Activated T-helper 1 cell treated with anti-CD3 and anti-CD28 coated beads, Interleukin-12 subunit alpha, Interleukin-12 subunit beta, Interleukin-2, Interleukin-4 antibody, amounts not matched to agents 30 ng/mL and 10 ng/mL and 1 ng/mL, durations not matched to agents 14 hours and 24 hours and 36 hours (primary cell): ENCODE data around the gene TTLL5. TPM values are rescaled to one million over a fixed set of nuclear protein-coding genes. Genes with fewer than 3 reads are reported as not detected.

Experiments used
- DNase-seq: peaks from one replicate; pipeline ENCODE4 v3.0.0; 2021; ENCODE audit warnings: low spot score
- H3K27ac Mint-ChIP-seq: one replicate; pipeline ENCODE4 v1.8.0; 2021; ENCODE audit warnings: mild to moderate bottlenecking, mixed read lengths
- H3K27me3 Mint-ChIP-seq: one replicate; pipeline ENCODE4 v1.8.0; 2022; ENCODE audit warnings: mild to moderate bottlenecking, moderate library complexity, mixed read lengths; ENCODE audit not compliant: insufficient read depth
- H3K36me3 Mint-ChIP-seq: one replicate; pipeline ENCODE4 v1.8.0; 2021; ENCODE audit warnings: low read depth, mixed read lengths
- H3K4me1 Mint-ChIP-seq: one replicate; pipeline ENCODE4 v1.8.0; 2021; ENCODE audit warnings: low read depth, mixed read lengths
- H3K4me3 Mint-ChIP-seq: one replicate; pipeline ENCODE4 v1.8.0; 2021; ENCODE audit warnings: mild to moderate bottlenecking, moderate library complexity, mixed read lengths
- H3K9me3 Mint-ChIP-seq: one replicate; pipeline ENCODE4 v1.8.0; 2021; ENCODE audit warnings: mixed read lengths
- intact Hi-C: fragments of 100-400 bp; cut with micrococcal nuclease; formaldehyde crosslinking; loops from one replicate; pipeline ENCODE4 v1.15.1; 2024
- total RNA-seq: library from RNA; stranded (reverse); gene quantifications from 2 replicates; pipeline ENCODE4 v1.2.3, GENCODE V29; 2022

TTLL5 gene
- total RNA-seq, 1 donor from 2014 or later: 36.2 TPM

GRCh38 chr14:75826599-75826998, 165.6 kb downstream of the TTLL5 start:
- intact Hi-C loops: no loop called here
- no peak overlapping the region for H3K4me3 Mint-ChIP-seq
- H3K9me3 Mint-ChIP-seq: no peaks in the 10 kb centered on the region
- no peak for DNase-seq
- peaks cover 7% of the 10 kb centered on the region for H3K36me3 Mint-ChIP-seq
- H3K27me3 Mint-ChIP-seq: no peaks in the 10 kb centered on the region
- no peak overlapping the region for H3K27ac Mint-ChIP-seq
- peaks cover 29% of the 10 kb centered on the region for H3K4me1 Mint-ChIP-seq

GRCh38 chr14:75827331-75827730, 166.3 kb downstream of the TTLL5 start:
- peaks cover 7% of the 10 kb centered on the region for H3K36me3 Mint-ChIP-seq
- no peak for DNase-seq
- H3K27me3 Mint-ChIP-seq: no peaks in the 10 kb centered on the region
- H3K9me3 Mint-ChIP-seq: no peaks in the 10 kb centered on the region
- no peak overlapping the region for H3K27ac Mint-ChIP-seq
- no peak overlapping the region for H3K4me3 Mint-ChIP-seq
- H3K4me1 Mint-ChIP-seq: peaks cover 36% of the 10 kb centered on the region
- intact Hi-C loops: no loop called here

DNA sequence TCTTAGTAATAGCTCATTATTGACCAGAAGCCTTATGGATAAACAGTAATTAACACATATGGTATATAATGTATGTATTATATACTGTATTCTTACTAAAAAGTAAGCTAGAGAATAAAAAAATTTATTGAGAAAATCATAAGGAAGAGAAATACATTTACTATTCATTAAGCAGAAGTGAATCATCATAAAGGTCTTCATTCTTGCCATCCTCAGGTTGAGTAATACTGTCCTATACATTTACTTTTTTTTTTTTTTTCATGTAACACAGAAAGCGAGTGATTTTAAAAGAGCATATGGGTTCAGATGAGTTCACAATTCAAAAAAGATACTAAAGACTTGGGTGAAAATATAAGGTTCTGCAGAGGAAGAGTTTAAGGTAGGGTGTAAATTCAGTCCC, 168.3 kb downstream of the TTLL5 start:
- Mint-ChIP-seq H3K27ac (no peak overlapping the region), H3K4me1 (peaks cover 30% of the 10 kb centered on the region), H3K36me3 (peaks cover 14% of the 10 kb centered on the region)

DNA sequence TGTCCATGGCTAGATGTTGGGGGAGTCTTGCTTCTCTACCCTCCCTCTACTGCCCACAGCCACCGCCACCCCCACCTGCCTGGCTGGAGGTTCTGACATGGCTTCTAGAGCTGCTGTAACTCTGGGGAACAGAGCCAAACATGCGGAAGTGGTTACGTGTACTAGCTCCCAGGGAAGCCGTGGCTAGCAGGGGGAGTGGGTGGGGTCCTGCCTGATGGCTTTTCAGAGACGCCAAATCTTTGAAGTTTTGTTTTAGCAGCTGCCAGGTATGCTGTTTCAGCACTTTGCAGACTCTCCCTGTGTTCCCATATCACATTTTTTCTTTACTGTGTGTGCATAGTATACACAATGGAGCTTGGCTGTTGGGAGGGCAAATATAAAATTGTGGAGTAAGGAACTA, 170.4 kb downstream of the TTLL5 start:
- Mint-ChIP-seq H3K9me3 (no peaks in the 10 kb centered on the region), H3K36me3 (peaks cover 14% of the 10 kb centered on the region), H3K4me3 (no peak overlapping the region), H3K27ac (peak overlapping the region; percentile 75), H3K4me1 (peaks cover 17% of the 10 kb centered on the region), H3K27me3 (no peaks in the 10 kb centered on the region)
- intact Hi-C loops: no loop called here
- peak; percentile 44 for DNase-seq

More for the DNA sequence above, 168.3 kb downstream of the TTLL5 start:
- DNase-seq: no peak
- intact Hi-C loops: no loop called here
- Mint-ChIP-seq H3K9me3 (no peaks in the 10 kb centered on the region), H3K27me3 (no peaks in the 10 kb centered on the region), H3K4me3 (no peak overlapping the region)

DNA sequence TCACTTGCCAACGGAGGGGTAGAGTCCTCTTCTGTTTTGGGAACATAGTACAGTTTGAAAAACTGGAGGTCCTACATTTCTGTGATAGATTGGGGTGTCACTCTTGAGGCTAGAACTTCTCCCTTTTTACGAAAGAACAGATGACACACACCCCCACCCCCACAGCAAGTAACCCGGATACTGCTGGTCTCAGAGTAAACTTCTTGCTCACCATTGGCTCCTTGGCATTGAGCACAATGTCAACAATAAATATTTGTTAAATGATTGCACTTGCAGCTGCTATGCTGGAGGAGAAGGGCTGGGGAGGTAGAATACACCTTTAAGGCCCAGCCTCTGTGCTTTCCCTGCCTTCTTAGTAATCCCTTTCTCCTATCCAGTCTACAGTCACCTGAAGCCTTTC, 170.9 kb downstream of the TTLL5 start:
- peaks cover 17% of the 10 kb centered on the region for H3K4me1 Mint-ChIP-seq
- no peak for DNase-seq
- peaks cover 14% of the 10 kb centered on the region for H3K36me3 Mint-ChIP-seq
- H3K27me3 Mint-ChIP-seq: no peaks in the 10 kb centered on the region
- H3K27ac Mint-ChIP-seq: no peak overlapping the region
- H3K4me3 Mint-ChIP-seq: no peak overlapping the region
- intact Hi-C loops: no loop called here
- H3K9me3 Mint-ChIP-seq: no peaks in the 10 kb centered on the region

DNA sequence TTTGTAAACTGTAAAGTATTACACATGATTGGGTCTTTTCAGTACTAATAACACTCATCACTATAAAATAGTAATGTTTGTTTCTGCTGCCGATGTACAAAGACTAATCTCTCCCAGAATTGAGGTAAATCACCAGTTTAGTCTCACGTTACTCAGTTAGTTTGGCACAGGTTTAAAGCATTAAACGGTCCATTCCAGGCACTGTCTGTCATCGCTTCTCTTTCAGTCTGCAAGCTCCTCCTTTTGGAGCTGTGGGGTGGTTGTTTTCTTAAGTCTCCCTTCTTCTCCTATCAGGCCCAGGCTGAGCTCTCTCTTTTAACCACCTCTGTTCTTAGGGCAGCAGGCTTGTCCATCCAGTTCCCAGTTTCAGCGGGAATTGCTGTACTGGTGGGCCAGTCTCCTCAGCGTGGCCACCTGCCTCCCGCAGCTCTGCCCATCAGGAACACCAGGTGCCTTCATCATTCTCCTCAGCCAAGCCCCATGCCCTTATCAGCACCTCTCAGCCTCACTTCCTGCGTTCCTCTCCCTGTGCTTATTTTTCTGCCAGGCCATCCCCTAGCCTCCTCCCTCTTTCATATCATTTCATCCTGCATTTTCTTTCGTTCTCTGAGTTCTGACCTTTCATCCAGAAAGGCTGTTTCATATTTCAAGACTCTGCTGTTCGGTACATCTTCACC, 171.7 kb downstream of the TTLL5 start:
- H3K9me3 Mint-ChIP-seq: peaks cover 3% of the 10 kb centered on the region
- no peaks in the 10 kb centered on the region for H3K27me3 Mint-ChIP-seq
- DNase-seq: no peak
- peaks cover 17% of the 10 kb centered on the region for H3K4me1 Mint-ChIP-seq
- H3K27ac Mint-ChIP-seq: peak overlapping the region; percentile 57
- H3K36me3 Mint-ChIP-seq: peaks cover 17% of the 10 kb centered on the region
- H3K4me3 Mint-ChIP-seq: no peak overlapping the region
- intact Hi-C loops: no loop called here

- Mint-ChIP-seq H3K36me3 (peaks cover 20% of the 10 kb centered on the region), H3K4me3 (no peak overlapping the region), H3K27me3 (no peaks in the 10 kb centered on the region), H3K4me1 (peaks cover 17% of the 10 kb centered on the region), H3K27ac (no peak overlapping the region), H3K9me3 (peaks cover 5% of the 10 kb centered on the region)
- DNase-seq: no peak
- intact Hi-C loops: no loop called here
Observed at GRCh38 chr14:75833326-75834020, 172.4 kb downstream of the TTLL5 start.

DNA sequence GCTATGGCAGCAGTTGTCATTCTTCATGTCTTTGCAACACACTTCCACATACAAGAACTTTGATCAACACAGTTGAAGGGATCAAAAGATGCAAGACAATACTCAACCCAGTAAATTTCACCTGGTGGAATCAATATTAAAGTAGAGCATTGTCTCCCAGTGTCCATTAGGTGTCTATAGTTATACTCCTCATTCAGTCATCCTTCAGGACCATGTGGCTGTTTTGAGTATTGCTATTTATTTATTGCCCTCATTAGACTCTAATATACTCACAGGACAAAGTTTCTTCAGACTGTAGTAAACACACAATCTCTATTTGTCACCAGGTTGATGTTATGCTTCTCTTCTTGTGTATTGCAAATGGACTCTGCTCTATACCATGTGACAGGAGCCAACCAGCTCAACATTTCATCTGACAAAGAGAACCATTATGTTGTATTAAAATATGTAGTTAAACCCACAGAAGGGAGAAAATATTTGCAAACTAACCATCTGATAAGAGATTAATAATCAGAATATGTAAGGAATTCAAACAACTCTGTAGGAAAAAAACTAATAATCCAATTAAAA, 174.2 kb downstream of the TTLL5 start:
- peaks cover 20% of the 10 kb centered on the region for H3K9me3 Mint-ChIP-seq
- H3K36me3 Mint-ChIP-seq: peaks cover 29% of the 10 kb centered on the region
- peaks cover 17% of the 10 kb centered on the region for H3K4me1 Mint-ChIP-seq
- intact Hi-C loops: no loop called here
- H3K27me3 Mint-ChIP-seq: no peaks in the 10 kb centered on the region
- DNase-seq: no peak
- H3K27ac Mint-ChIP-seq: no peak overlapping the region
- no peak overlapping the region for H3K4me3 Mint-ChIP-seq

DNA sequence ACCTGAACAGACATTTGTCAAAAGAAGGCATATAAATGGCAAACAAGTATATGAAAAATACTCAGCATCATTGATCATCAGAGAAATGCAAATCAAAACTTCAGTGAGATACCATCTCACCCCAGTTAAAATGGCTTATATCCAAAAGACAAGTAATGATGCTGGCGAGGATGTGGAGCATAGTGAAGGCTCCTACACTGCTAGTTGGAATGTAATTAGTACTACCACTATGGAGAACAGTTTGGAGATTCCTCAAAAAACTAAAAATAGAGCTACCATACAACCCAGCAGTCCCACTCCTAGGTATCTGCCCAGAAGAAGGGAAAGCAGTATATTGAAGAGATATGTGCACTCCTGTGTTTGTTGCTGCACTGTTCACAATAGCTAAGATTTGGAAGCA, 174.7 kb downstream of the TTLL5 start:
- Mint-ChIP-seq H3K27ac (no peak overlapping the region), H3K4me1 (peaks cover 17% of the 10 kb centered on the region), H3K9me3 (peaks cover 20% of the 10 kb centered on the region), H3K36me3 (peaks cover 29% of the 10 kb centered on the region), H3K4me3 (no peak overlapping the region), H3K27me3 (no peaks in the 10 kb centered on the region)
- intact Hi-C loops: no loop called here
- DNase-seq: no peak

- H3K4me3 Mint-ChIP-seq: no peak overlapping the region
- no peak for DNase-seq
- H3K36me3 Mint-ChIP-seq: peaks cover 32% of the 10 kb centered on the region
- no peak overlapping the region for H3K27ac Mint-ChIP-seq
- peaks cover 20% of the 10 kb centered on the region for H3K9me3 Mint-ChIP-seq
- H3K4me1 Mint-ChIP-seq: peaks cover 3% of the 10 kb centered on the region
- H3K27me3 Mint-ChIP-seq: no peaks in the 10 kb centered on the region
- intact Hi-C loops: no loop called here
Observed at GRCh38 chr14:75837151-75837787, 176.2 kb downstream of the TTLL5 start.

- no peak overlapping the region for H3K4me3 Mint-ChIP-seq
- DNase-seq: no peak
- H3K36me3 Mint-ChIP-seq: peaks cover 21% of the 10 kb centered on the region
- no peak overlapping the region for H3K27ac Mint-ChIP-seq
- no peaks in the 10 kb centered on the region for H3K27me3 Mint-ChIP-seq
- H3K9me3 Mint-ChIP-seq: peaks cover 20% of the 10 kb centered on the region
- intact Hi-C loops: no loop called here
- no peaks in the 10 kb centered on the region for H3K4me1 Mint-ChIP-seq
Observed at GRCh38 chr14:75840911-75841310, 179.9 kb downstream of the TTLL5 start.

GRCh38 chr14:75842551-75842950, 181.5 kb downstream of the TTLL5 start:
- Mint-ChIP-seq H3K36me3 (peaks cover 15% of the 10 kb centered on the region), H3K27ac (no peak overlapping the region), H3K27me3 (no peaks in the 10 kb centered on the region), H3K4me1 (no peaks in the 10 kb centered on the region), H3K9me3 (peaks cover 18% of the 10 kb centered on the region), H3K4me3 (no peak overlapping the region)
- intact Hi-C loops: no loop called here
- DNase-seq: no peak

- H3K9me3 Mint-ChIP-seq: peaks cover 6% of the 10 kb centered on the region
- H3K4me1 Mint-ChIP-seq: no peaks in the 10 kb centered on the region
- H3K4me3 Mint-ChIP-seq: no peak overlapping the region
- H3K27me3 Mint-ChIP-seq: no peaks in the 10 kb centered on the region
- no peak overlapping the region for H3K27ac Mint-ChIP-seq
- H3K36me3 Mint-ChIP-seq: peaks cover 3% of the 10 kb centered on the region
- DNase-seq: no peak
- intact Hi-C loops: no loop called here
Observed at GRCh38 chr14:75844486-75844885, 183.4 kb downstream of the TTLL5 start.
